ENCODE results near the gene SNAP47.

The SNAP47 gene

GRCh38 chr1:227753999-227754711, 18.9 kb downstream of the SNAP47 start:
- no peak for DNase-seq

GRCh38 chr1:227754958-227755357, 19.7 kb downstream of the SNAP47 start:
- DNase-seq: no peak

- DNase-seq: no peak
These were observed 21.1 kb downstream of the SNAP47 start for GRCh38 chr1:227756172-227756959.

GRCh38 chr1:227757781-227758180, 22.5 kb downstream of the SNAP47 start:
- DNase-seq: no peak

- no peak for DNase-seq
These were observed 23.1 kb downstream of the SNAP47 start for GRCh38 chr1:227758366-227758765.

GRCh38 chr1:227759341-227760300, 24.4 kb downstream of the SNAP47 start:
- no peak for DNase-seq

- DNase-seq: no peak
These were observed 25.1 kb downstream of the SNAP47 start for GRCh38 chr1:227760377-227760776.

- no peak for DNase-seq
These were observed 26.5 kb downstream of the SNAP47 start for GRCh38 chr1:227761621-227762230.

GRCh38 chr1:227762231-227762911, 27.1 kb downstream of the SNAP47 start:
- DNase-seq: peak; percentile 87

- DNase-seq: no peak
These were observed 28.2 kb downstream of the SNAP47 start for GRCh38 chr1:227763246-227764018.

- DNase-seq: peak; percentile 4
These were observed 28.8 kb downstream of the SNAP47 start for GRCh38 chr1:227764019-227764391.

- no peak for DNase-seq
These were observed 30.2 kb downstream of the SNAP47 start for GRCh38 chr1:227765261-227766014.

- DNase-seq: peak; percentile 89
These were observed 30.9 kb downstream of the SNAP47 start for GRCh38 chr1:227766015-227766634.

GRCh38 chr1:227766653-227767277, 31.5 kb downstream of the SNAP47 start:
- DNase-seq: peak; percentile 28

- no peak for DNase-seq
These were observed 32.3 kb downstream of the SNAP47 start for GRCh38 chr1:227767401-227768124.

GRCh38 chr1:227768125-227768439, 32.8 kb downstream of the SNAP47 start:
- DNase-seq: no peak

- DNase-seq: no peak
These were observed 33.4 kb downstream of the SNAP47 start for GRCh38 chr1:227768640-227769039.

GRCh38 chr1:227769047-227769935, 34.1 kb downstream of the SNAP47 start:
- DNase-seq: no peak

Measured in DMS79 treated with DMSO at 0.1 percent for 48 hours (cell line).